Chondrocyte (in vitro differentiated cells): ENCODE results near the gene RNF5. TPM values are rescaled to one million over a fixed set of nuclear protein-coding genes. Genes with fewer than 3 reads are reported as not detected.

Source experiments
- DNase-seq: peaks from one replicate; pipeline ENCODE4 v3.0.0; 2021; ENCODE audit warnings: mixed read lengths, low spot score
- H3K27ac Mint-ChIP-seq: one replicate; pipeline ENCODE4 v1.8.0; 2021; ENCODE audit warnings: mild to moderate bottlenecking, moderate library complexity, mixed read lengths; ENCODE audit not compliant: unreplicated experiment
- H3K27me3 Mint-ChIP-seq: 2 replicates; pipeline ENCODE4 v1.8.0; 2021; ENCODE audit warnings: low read depth, mixed read lengths
- H3K36me3 Mint-ChIP-seq: 2 replicates; pipeline ENCODE4 v1.8.0; 2021; ENCODE audit warnings: low read depth, mixed read lengths
- H3K4me1 Mint-ChIP-seq: 2 replicates; pipeline ENCODE4 v1.8.0; 2021; ENCODE audit warnings: low read depth, mild to moderate bottlenecking, mixed read lengths
- H3K4me3 Mint-ChIP-seq: one replicate; pipeline ENCODE4 v1.8.0; 2021; ENCODE audit warnings: mild to moderate bottlenecking, moderate library complexity, mixed read lengths; ENCODE audit not compliant: unreplicated experiment
- H3K9me3 Mint-ChIP-seq: 2 replicates; pipeline ENCODE4 v1.8.0; 2021; ENCODE audit warnings: low read depth, mixed read lengths
- CTCF ChIP-seq: fragments of 200-600 bp; sonication (generic); IDR thresholded peaks from 2 replicates; pipeline ENCODE4 v1.5.0; 2021; ENCODE audit warnings: antibody characterized with exemption, mild to moderate bottlenecking, moderate library complexity
- total RNA-seq: library from RNA; stranded (reverse); gene quantifications from 3 replicates; pipeline ENCODE4 v1.2.1, GENCODE V29; 2021

Gene RNF5
- total RNA-seq, 1 donor from 2014 or later, result 45.2 TPM

- Mint-ChIP-seq H3K36me3 (peaks cover 16% of the 10 kb centered on the region), H3K4me1 (peaks cover 33% of the 10 kb centered on the region), H3K4me3 (peak within 1 kb of the TSS; percentile 99), H3K27ac (peak within 1 kb of the TSS; percentile 99), H3K27me3 (no peaks in the 10 kb centered on the region), H3K9me3 (no peaks in the 10 kb centered on the region)
- DNase-seq, result peak; percentile 97
- peak; percentile 72 for TF ChIP-seq CTCF
Observed at GRCh38 chr6:32153564-32154513, 24.4 kb upstream of the RNF5 start, which contains the start of gene PPT2. Gene PPT2, plus strand, starts transcription at chr6:32154141. Its CDS starts 454 bp downstream, at chr6:32154595.

GRCh38 chr6:32154514-32155161 is 23.6 kb upstream of the RNF5 start:
- Mint-ChIP-seq H3K4me1 (peaks cover 33% of the 10 kb centered on the region), H3K27ac (peak overlapping the region; percentile 99), H3K27me3 (no peaks in the 10 kb centered on the region), H3K9me3 (no peaks in the 10 kb centered on the region), H3K36me3 (peaks cover 16% of the 10 kb centered on the region), H3K4me3 (peak overlapping the region; percentile 99)
- TF ChIP-seq CTCF, result peak; percentile 82
- no peak for DNase-seq

DNA sequence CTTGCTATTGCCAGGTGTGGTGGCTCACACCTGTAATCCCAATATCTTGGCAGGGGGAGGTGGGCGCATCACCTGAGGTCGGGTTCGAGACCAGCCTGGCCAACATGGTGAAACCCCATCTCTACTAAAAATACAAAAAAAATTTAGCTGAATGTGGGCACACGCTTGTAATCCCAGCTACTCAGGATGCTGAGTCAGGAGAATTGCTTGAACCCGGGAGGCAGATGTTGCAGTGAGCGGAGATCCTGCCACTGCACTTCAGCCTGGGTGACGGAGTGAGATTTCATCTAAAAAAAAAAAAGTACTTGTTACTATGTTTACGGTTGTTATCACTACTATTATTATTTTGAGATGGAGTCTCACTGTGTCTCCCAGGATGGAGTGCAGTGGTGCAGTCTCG is 21.3 kb upstream of the RNF5 start:
- no peak for TF ChIP-seq CTCF
- Mint-ChIP-seq H3K36me3 (peaks cover 16% of the 10 kb centered on the region), H3K4me1 (peaks cover 29% of the 10 kb centered on the region), H3K27ac (no peak overlapping the region), H3K9me3 (no peaks in the 10 kb centered on the region), H3K4me3 (no peak overlapping the region), H3K27me3 (no peaks in the 10 kb centered on the region)
- DNase-seq, result no peak

DNA sequence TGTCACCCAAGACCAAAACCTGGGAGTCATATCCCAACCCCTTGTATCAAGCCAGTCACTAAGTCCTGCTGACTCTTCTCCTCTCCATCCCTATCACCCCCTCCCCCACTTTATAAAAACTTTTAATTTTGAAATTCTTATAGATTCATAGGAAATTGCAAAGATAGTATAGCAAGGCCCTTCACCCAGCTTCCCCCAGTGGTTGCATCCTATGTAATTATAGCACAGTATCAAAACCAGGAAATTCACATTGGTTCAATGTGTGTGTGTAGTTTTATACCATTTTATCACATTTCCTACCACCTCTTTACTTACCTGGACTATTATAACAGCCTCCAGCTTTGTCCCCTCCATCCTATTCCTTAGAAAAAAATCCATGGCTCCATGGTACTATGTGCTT is 20.2 kb upstream of the RNF5 start:
- DNase-seq, result no peak
- no peak overlapping the region for H3K4me3 Mint-ChIP-seq
- H3K9me3 Mint-ChIP-seq, result no peaks in the 10 kb centered on the region
- H3K4me1 Mint-ChIP-seq, result peaks cover 17% of the 10 kb centered on the region
- TF ChIP-seq CTCF, result no peak
- H3K36me3 Mint-ChIP-seq, result peaks cover 19% of the 10 kb centered on the region
- H3K27ac Mint-ChIP-seq, result no peak overlapping the region
- H3K27me3 Mint-ChIP-seq, result no peaks in the 10 kb centered on the region

- H3K4me3 Mint-ChIP-seq, result no peak overlapping the region
- H3K36me3 Mint-ChIP-seq, result peaks cover 16% of the 10 kb centered on the region
- no peak for TF ChIP-seq CTCF
- peak overlapping the region; percentile 59 for H3K27ac Mint-ChIP-seq
- no peaks in the 10 kb centered on the region for H3K9me3 Mint-ChIP-seq
- peaks cover under 1% of the 10 kb centered on the region for H3K4me1 Mint-ChIP-seq
- DNase-seq, result peak; percentile 35
- no peaks in the 10 kb centered on the region for H3K27me3 Mint-ChIP-seq
Observed at GRCh38 chr6:32163559-32164258, 14.5 kb upstream of the RNF5 start.
